HS-5 (cell line): Measurements from ENCODE around the gene PC.
A peak's percentile ranks its signal among the peaks of the same experiment; 100 is the strongest.
"Not testable (repeated sequence)": the region's sequence is repeated elsewhere in the genome, so short reads cannot be mapped to it uniquely, and the experiment has no call there.

Experiments
- DNase-seq: peaks from one replicate; pipeline ENCODE4 v3.0.0-alpha.2; 2012; ENCODE audit warnings: low read depth

PC gene

DNA sequence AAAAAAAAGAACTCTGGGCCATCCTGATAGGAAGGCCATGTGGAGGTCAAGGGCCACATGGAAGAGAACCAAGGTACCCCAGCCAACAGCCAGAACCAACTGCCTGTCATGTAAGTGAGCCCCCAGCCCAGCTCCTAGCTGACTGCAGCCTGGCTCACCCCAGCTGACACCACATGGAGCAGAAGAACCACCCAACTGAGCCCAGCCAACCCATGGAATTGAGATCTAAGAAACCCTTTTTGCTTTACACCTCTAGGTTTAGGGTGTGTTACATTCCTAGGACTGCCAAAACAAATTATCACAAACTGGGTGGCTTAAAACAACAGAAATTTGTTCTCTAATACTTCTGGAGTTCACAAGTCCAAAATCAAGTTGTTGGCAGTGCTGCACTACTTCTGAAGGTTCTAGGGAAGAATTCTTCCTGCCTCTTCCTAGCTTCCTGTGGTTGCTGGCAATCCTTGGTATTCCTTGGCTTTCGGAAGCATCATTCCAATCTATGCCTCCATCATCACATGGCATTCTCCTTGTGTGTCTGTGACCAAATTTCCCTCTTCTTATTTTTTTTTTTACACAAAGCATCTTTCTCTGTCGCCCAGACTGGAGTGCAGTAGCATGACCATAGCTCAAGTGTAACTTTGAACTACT, 21.3 kb upstream of the PC start:
- no peak for DNase-seq

DNA sequence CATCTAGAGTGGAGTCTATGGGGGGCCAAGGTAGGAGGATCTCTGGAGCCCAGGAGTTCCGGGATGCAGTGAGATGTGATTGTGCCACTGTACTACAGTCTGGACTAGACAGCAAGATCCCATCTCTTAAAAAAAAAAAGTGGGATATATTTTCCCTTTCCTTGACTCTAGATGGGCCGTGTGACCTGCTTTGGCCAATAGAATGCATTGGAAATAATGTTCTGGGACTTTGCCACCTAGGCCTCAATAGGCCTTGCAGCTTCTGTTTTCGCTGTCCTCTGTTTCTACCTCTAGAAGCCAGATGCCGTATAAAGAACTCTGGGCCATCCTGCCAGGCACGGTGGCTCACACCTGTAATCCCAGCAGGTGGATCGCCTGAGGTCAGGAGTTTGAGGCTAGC, 20.5 kb upstream of the PC start:
- DNase-seq, result no peak

DNA sequence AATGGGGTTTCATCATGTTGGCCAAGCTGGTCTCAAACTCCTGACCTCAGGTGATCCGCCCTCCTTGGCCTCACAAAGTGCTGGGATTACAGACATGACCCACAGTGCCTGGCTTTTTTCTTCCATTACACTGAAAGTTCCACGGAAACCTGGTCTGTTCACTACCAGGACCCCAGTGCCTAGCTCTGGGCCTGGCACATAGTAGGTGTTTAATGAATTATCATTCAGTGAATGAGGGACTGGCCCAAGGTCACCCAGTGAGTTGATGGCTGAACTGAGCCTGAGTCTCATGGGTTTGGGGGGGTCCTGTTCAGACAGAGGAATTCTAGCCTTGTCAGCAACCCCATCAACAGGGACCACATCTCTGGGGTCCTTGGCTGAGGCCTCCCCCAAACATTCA, 20.0 kb upstream of the PC start:
- DNase-seq, result no peak

DNA sequence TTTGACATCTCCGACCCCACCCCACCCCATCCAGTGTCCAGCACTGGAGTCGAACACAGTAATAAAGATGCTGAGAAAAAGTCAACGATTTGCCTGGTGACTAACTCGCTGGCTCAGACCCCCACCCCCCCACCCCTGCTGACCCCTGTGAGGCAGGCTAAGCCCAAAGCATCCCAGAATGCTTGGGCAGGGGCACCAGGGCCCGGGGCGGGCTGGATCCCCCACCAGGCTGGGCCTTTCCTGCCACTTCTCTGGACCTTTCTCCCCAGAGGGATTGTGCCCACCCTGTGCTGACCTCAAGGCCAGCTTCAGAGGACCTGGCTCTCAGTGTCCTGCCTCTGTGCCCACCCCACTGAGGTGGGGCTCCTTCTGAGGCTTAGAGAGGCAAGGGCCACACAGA, 18.7 kb upstream of the PC start:
- no peak for DNase-seq

DNA sequence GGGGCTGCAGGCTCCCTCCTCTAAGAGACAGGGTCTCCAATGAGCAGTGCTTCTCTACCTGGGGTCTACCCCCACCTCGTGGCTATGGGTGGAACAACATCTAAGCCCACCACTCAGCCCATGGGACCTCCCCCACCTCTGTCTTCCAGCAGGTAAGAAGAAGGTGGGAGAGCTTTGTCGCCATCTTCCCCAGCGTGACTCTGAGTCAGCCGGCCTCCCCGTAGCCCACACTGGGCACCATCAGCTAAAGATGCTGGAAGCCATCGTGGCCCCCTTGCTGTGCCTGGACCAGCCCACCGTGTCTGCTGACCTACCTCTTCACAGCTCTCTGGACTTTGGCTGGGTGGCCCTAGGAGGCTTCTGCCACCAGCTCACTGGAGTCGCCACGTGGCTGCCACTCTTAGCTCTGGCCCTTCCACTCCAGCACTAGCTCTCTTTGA, 17.9 kb upstream of the PC start:
- DNase-seq, result no peak

DNA sequence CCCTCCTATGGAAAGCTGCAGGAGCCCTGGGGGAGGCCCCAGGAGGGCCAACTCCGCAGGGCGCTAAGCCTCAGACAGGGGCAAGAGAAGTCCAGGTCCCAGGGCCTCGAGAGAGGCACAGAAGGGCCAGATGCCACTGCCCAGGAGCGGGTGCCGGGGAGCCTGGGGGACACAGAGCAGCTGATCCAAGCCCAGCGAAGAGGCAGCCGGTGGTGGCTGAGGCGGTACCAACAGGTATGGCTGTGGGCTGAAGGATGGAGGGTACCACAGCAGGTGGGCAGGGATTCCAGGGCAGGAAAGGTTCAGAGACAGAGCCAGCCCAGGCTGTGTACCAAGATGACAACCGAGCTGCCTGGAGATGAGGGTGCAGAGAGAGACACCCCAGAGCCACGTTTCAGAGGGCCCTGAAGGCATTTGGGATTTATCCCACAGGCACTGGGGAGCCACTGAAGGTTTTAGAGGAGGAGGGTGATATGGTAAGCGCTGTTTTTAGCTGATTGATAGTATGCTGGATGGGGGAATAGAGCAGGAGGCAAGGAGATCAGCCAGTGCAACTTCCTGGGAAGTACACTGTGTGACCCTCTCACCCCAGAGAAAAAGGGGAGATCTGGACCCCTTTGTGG, 17.3 kb upstream of the PC start:
- DNase-seq, result no peak

DNA sequence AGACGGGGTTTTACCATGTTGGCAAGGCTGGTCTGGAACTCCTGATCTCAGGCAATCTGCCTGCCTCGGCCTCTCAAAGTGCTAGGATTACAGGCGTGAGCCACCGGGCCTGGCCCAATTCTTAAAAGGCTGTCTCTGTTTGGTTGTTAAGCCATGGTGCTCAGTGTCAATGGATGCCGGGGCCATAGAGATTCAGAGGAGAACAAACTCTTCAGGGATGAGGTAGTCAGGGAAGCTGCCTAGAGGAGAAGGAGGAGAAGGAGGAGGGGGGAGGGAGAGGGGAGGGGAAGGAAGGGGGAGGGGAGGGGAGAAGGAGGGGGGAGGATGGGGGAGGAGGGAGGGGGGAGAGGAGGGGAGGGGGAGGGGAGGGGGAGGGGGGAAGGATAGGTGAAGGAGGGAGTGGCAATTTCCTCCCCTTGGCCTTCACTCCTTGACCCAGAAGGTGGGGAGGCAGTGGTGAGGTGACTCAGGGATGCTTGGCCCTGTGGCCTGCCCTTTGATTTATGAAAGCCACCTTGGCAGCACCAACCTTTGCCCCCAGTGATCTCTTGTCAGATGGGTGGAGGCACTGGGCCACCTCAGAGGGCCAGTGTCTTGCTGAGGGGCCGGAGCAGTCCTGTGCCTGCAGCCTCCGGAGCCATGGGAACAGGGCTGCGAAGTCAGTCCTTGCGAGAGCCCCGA, 16.7 kb upstream of the PC start, which contains the start of gene C11orf86:
C11orf86 (plus strand) TSS at position 581 of the 681 bp plus-strand sequence; CDS start at position 640, 59 bp downstream.
- DNase-seq, result no peak

DNA sequence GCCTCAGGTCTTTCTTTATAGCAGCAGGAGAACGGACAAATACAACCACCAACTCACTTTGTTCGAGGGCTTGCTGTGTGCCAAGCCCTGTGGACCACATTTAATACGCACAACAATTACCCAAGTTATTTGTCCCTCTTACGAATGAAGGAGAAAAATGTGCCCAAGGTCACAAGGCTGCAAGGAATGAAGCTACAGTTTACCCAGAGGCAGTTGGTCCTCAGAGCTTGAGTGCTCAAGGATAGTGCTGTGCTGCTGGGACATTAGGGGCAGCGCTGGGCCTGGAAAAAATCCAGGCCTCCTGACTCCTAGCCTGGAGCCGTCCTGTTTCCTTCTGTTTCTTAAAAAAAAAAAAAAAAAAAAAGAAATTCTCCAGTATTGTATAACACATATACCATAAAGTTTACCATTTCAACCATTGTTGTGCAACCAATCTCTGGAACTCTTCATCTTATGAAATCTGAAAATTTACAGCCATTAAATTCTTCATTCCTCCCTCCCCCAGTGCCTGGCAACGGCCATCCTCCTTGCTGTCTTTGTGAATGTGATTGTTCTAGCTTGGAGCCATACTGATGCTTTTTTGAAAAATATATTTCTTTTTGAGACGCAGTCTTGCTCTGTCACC, 15.9 kb upstream of the PC start:
- DNase-seq, result no peak

DNA sequence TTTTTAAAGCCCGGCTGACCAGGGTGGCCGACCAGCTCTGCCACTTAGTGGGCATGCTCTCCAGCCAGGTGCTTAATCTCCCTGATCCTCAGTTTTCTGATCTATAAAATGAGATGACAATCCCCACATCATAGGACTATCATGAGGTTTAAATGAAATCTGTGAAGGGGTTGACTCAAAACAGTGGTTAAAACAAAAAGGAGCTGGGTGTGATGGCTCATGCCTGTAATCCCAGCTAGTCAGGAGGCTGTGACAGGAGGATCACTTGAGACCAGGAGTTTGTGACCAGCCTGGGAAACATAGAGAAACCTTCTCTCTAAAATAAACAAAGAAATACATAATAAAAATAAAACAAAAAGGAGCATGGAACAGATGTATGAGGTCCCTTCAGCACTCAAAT, 13.3 kb upstream of the PC start:
- DNase-seq, result no peak

DNA sequence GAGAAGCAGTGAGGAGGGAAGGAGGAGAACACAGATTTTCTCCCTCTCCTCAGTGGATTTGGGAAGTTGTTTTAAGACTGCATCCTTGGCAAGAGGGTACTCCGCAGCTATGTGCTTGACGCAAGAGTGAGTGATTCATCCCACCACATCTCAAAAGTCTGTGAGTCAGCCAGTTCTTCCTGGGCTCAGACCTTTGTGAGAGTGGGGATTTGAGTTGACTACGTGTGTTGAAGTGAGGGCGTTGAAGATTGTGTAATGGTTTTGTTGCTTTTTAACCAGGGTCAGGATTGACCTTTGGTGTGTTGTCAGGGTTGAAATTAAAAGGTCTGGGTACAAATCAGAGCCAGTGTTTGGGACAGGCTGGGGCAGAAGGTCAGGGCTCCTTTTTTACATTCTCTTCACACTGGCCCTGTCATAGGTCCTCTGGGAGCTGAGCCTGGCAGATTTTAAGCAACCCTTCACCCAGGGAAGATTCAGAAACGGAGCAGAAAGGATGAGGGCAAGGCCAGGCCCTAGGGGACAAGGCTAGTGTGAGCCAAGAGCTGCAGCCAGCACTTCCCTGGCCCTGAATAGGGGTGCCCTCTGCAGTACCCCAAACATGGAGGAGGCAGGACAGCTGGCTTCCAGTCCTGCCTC, 12.7 kb upstream of the PC start:
- peak; percentile 98 for DNase-seq

DNA sequence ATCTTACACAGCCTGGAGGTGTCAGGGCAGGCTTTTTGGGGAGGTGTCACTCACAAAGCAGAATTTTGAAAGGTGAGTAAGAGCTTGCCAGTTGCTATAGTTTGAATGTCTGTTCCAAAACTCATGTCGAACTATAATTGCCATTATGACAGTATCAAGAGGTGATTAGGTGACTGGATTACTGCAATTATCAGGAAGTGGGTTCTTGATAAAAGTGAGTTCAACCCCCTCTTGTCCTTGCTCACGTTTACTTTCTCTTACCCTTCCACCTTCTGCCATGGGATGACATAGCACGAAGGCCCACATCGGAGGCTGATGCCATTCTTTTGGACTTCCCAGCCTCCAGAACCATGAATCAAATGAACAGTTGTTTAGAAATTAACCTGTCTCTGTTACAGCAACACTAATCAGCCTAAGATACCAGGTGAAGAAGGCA, 12.2 kb upstream of the PC start:
- DNase-seq, result no peak

DNA sequence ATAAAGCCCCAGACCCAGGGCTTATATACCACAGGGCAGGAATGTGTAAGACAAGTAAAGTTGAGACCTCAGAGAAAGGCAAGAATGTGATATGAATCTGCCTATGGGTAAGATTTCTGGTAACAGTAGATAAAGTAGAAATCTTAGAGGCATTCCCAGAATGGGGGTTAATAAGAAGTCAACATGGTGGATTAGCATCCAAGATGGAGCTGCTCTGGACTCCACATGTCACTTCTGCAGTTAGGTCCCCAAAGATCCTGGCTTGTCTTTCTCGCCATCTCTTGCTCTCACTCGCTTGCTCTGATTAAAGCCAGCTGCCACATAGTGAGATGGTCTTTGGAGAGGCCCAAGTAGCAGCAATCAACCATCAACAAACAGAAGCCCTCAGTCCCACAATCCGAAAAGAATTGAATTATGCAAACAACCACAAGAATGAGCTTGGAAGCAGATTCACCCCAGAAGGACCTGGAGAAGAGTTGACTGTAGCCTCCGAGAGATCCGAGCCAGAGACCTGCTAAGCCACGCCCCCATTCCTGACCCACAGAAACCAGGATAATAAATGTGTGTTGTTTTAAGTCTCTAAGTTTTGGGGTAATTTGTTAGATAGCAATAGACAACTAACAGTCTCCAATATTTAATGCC, 11.5 kb upstream of the PC start:
- no peak for DNase-seq

DNA sequence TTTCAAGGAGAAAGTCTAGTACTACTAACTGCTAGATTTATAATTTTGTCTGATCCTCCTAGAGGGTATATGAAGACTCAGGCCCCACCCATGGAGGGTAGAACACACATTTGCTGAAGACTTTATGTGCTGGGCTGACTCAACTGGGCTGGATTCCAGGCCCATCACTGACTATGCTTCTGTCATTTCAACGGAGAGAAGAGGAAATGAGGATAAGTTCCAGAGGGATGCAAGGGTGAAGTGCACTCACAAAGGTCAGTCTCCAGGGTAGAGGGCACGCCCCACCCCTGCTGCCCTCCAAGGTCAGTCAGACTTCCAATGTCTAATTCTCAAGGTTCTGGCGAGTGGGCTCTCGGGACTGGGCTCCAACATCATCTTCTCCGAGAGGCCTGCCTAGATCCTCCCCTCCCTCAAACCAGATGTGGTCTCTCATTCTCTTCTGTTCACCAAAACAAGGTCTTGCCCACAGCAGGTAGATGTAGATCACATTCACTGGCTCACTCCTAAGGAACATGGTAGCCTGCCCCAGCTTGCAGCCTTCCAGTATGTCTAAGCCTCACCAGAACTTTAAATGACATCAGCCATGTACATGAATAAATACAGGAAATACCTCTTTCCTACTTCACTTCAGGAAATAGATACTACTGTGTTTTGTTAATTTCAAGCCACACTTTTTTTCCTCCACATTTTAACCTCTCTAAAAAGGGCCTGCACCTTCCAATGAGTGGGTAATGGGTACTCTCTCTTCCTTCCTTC, 9.7 kb upstream of the PC start:
- peak; percentile 78 for DNase-seq

DNA sequence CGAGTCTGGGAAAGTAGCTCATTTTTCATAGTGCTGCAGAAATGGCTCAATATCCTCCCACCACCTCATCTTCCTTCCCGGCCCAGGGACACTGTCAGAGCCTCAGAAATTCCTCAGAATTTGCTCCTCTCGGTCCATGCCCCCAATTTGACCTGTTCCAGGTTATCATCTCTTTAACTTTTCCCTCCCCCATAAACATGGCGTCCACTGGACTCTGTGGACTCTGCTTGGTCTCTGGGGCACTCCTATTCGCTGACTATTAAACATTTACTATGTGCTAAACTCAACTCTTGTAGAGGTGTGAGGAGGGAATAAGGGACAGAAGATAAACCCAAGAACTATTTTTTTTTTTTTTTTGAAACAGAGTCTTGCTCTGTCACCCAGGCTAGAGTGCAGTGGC, 8.2 kb upstream of the PC start:
- no peak for DNase-seq

DNA sequence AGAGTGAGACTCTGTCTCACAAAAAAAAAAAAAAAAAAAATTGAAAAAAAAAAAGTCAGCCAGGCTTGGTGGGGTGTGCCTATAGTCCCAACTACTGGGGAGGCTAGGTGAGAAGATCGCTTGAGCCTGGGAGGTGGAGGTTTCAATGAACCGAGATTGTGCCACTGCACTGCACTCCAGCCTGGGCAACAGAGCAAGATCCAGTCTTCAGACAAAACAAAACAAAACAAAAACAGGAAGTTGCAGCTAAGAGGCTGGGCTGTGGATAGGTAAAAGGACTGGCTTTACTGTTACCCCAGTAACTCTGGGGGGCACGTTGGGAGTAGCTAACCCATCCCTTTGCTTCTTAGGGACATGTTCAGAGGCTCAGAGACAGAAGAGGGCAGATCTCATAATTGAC, 6.3 kb upstream of the PC start:
- no peak for DNase-seq

DNA sequence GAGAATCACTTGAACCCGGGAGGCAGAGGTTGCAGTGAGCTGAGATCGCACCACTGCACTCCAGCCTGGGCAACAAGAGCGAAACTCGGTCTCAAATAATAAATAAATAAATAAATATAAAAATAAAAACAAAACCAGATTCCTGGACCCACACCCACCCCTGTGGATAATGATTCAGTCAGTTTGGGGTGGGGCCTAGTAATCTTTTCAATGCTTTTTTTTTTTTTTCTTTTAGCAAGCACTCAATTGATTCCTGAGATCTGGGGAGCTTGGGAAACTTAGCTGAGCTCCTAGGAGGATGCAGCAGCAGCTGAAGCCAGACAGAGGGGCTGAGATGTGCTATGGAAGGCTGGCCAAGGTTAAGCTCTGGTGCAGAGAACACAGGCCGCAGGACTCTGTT, 4.6 kb upstream of the PC start:
- no peak for DNase-seq

DNA sequence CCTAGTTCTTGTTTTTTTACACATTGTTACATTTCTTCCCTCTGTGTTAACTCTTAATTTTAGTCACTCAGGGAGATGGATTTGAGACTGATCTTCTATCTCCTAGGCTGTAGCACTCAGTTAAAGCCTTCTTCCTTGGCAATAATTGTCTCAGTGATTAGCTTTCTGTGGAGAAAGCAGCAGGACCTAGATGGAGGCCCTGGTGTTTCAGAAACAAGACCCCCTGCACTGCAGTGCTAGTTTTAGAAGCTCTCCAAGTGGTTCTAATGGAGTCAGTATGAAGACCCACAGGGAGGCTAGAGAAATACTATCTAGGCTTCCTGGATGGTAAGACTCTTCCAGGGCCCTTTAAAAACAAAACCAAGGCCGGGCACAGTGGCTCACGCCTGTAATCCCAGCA, 4.1 kb upstream of the PC start:
- DNase-seq, result no peak

DNA sequence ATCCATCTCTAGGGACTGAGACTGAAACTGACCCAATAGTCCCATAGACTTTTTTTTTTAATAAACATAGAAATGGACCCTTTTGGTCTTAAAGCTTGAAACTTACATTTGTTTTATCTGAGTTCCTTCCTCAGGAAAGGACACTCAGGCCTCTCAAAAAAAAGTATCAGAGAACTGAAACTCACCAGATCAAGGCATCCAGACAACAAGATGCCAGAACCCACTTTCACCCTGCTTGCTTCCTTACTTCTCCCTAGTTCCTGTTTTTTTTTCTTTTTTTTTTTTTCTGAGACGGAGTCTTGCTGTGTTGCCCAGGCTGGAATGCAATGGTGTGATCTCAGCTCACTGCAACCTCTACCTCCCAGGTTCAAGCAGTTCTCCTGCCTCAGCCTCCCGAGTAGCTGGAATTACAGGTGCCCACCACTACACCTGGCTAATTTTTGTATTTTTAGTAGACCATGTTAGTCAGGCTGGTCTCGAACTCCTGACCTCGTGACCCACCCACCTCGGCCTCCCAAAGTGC, 3.6 kb upstream of the PC start:
- not testable (repeated sequence) for DNase-seq

DNA sequence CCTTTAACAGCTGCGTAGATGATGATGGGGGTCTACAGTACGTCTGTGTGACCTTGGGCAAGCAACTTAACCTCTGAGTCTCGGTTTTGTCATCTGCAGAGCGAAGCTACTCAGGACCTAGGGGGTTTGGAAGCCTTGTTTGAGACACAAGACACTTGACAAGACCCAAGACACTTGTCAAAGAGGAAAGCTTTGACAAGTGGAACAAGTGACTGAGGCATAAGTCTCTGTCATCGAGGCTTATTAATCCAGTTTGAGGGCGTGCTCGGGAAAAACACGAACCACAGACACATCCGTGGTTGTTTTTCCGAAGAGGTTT, 732 bp upstream of the PC start:
- no peak for DNase-seq

DNA sequence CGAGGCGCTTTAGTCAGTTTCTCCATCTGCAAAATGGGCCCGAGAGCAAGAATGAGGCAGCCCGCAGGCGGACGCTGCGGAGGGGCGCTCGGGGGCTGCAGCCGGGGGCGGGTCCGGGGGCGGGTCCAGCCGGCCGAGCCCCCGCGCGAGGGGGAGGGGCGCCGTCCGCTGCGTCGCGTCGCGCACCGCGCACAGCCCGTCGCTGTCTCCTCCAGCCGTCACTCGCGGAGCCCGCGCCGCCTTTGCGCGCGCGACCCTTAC, 282 bp downstream of the PC start:
- no peak for DNase-seq

DNA sequence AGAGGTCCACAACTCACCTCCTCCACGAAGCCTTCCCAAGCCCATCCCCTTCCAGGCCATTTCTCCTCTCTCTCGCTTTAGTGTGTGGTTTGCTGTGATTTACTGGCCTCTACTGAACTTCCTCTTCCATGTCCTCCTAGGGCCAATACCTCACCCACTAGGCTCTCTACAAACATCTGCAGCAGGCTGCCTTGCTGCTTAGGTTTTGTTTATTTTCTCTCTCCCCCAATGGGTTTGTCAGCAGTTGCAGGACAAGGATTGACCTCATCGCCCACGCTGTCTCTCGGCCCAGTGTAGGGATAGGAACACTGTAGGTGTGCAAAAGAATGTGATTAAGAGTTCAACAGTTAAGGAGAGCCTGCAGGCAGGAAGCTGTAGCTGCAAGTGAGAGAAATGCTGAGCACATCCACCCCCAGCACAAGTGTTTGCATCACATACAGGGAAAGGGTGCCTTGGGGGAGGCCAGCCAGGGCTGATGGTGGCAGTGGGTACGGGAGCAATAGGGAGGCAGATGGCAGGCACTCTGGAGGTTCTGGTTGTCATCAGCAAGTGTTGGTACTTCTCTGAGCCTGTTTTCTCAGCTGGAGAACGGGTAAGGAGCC, 1.4 kb downstream of the PC start:
- no peak for DNase-seq
